ENCODE measurements around the gene PDE4B. TPM values are rescaled to one million over a fixed set of nuclear protein-coding genes. Genes with fewer than 3 reads are reported as not detected.
A peak's percentile ranks its signal among the peaks of the same experiment; 100 is the strongest.

Gene PDE4B
- total RNA-seq, 1 donor: 51.0 TPM

- no peak for TF ChIP-seq CTCF (IDR thresholded peaks at IDR 0.05; ENCODE audit: insufficient read depth, low read depth, low read length)
- DNase-seq (ENCODE audit: low read depth): peak; percentile 29
- H3K4me3 ChIP-seq (ENCODE audit: low read depth, low read length): no peak overlapping the region
Observed at GRCh38 chr1:66267201-66267940, 474.7 kb downstream of the PDE4B start.

- TF ChIP-seq CTCF (IDR thresholded peaks at IDR 0.05; ENCODE audit: insufficient read depth, low read depth, low read length): no peak
- no peak overlapping the region for H3K4me3 ChIP-seq (ENCODE audit: low read depth, low read length)
- DNase-seq (ENCODE audit: low read depth): no peak
Observed at GRCh38 chr1:66269222-66269621, 476.5 kb downstream of the PDE4B start.

GRCh38 chr1:66270119-66270812 is 477.6 kb downstream of the PDE4B start:
- TF ChIP-seq CTCF (IDR thresholded peaks at IDR 0.05; ENCODE audit: insufficient read depth, low read depth, low read length): no peak
- DNase-seq (ENCODE audit: low read depth): peak; percentile 92
- H3K4me3 ChIP-seq (ENCODE audit: low read depth, low read length): no peak overlapping the region

- DNase-seq (ENCODE audit: low read depth): peak; percentile 100
- TF ChIP-seq CTCF (IDR thresholded peaks at IDR 0.05; ENCODE audit: insufficient read depth, low read depth, low read length): no peak
- H3K4me3 ChIP-seq (ENCODE audit: low read depth, low read length): peak overlapping the region; percentile 18
Observed at GRCh38 chr1:66271216-66271903, 478.7 kb downstream of the PDE4B start.

GRCh38 chr1:66271904-66272254 is 479.2 kb downstream of the PDE4B start:
- no peak for TF ChIP-seq CTCF (IDR thresholded peaks at IDR 0.05; ENCODE audit: insufficient read depth, low read depth, low read length)
- H3K4me3 ChIP-seq (ENCODE audit: low read depth, low read length): no peak overlapping the region
- peak; percentile 81 for DNase-seq (ENCODE audit: low read depth)

- DNase-seq (ENCODE audit: low read depth): peak; percentile 40
- no peak for TF ChIP-seq CTCF (IDR thresholded peaks at IDR 0.05; ENCODE audit: insufficient read depth, low read depth, low read length)
- H3K4me3 ChIP-seq (ENCODE audit: low read depth, low read length): no peak overlapping the region
Observed at GRCh38 chr1:66273656-66274055, 481.0 kb downstream of the PDE4B start.

Measured in fibroblast of villous mesenchyme (primary cell).